Stimulated activated CD4-positive, alpha-beta T cell treated with anti-CD3 and anti-CD28 coated beads, Interleukin-1b, Interleukin-23, amount 100 ng/mL, for 48 hours (primary cell): ENCODE measurements around the gene IL36A.

Experiments used
- DNase-seq: peaks from one replicate; pipeline ENCODE4 v3.0.0-alpha.2; 2020

IL36A gene, protein sequence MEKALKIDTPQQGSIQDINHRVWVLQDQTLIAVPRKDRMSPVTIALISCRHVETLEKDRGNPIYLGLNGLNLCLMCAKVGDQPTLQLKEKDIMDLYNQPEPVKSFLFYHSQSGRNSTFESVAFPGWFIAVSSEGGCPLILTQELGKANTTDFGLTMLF

DNA sequence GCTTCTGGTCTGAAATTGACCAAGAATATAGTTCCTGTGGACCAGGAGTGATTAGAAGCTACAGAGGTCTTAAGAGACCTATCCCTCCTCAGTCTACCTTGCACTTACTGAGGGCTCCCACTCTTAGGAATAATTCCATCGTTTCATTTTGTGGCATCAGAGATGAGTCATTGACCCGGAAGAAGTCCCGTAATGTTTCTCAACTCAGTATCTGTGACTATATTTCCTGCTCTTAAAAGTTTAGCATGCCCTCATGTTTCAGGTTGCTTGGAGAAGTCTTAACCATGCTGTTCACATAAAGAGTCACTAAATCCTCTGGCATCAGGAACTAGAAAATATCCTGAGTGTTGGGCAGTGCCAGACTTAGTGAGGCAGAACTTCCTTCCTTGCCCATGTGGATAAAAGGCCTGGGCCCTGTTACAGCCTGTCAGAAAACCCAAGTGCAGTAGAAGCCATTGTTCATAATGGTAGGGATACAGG, at the start of gene IL36A:
IL36A (plus strand) TSS at position 430 of the 480 bp plus-strand sequence. CDS start 413 bp downstream, outside the sequence.
- DNase-seq, result no peak

DNA sequence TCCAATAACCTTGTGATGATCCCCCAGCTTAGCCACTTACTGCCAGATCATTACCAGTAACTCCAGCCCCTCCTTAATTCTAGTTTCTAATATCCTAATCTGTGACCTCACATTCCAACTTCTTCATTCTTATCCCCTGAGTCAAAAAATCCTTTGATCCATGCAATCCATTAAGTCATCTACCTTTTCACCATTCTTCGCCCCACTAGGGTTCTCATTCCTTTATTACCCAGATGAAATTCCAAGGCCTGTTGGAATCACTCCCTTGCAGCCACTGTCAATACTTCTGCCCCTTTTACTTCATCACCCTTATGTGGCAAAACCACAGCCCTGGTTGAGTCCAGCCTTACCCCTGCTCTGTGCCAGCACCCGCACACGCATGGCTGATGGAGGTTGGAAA, 47.7 kb upstream of the IL36A start:
- no peak for DNase-seq

DNA sequence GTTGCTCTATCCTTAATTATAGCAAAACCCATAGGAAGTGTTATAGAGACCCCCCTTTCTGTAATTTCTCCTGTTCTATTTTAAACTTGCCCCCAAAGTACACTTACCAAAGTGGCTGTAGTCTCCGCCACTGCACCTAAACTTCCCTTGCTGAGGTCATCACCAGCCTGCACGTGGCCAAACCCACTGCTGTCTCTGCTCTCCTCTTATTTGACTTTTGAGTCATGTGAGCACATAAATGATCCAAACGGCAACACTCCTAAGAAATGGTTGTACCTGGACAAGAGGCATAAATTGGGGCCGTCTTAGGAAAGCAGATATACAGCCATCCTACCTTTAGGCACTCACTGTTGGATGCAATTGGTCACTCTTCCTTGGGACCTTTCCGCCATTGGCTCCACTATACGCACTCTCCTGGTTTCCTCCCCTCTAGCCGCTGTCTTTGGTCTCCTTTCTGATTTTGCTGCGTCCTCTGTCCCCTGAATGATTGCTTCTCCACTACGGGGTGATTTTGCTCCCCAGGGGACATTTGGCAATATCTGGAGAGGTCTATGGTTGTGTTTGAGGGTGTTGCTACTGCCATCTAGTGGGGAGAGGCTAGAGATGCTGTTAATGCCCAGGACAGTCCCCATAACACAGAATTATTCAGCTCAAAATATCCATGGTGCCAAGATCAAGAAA, 46.7 kb upstream of the IL36A start:
- peak; percentile 34 for DNase-seq

DNA sequence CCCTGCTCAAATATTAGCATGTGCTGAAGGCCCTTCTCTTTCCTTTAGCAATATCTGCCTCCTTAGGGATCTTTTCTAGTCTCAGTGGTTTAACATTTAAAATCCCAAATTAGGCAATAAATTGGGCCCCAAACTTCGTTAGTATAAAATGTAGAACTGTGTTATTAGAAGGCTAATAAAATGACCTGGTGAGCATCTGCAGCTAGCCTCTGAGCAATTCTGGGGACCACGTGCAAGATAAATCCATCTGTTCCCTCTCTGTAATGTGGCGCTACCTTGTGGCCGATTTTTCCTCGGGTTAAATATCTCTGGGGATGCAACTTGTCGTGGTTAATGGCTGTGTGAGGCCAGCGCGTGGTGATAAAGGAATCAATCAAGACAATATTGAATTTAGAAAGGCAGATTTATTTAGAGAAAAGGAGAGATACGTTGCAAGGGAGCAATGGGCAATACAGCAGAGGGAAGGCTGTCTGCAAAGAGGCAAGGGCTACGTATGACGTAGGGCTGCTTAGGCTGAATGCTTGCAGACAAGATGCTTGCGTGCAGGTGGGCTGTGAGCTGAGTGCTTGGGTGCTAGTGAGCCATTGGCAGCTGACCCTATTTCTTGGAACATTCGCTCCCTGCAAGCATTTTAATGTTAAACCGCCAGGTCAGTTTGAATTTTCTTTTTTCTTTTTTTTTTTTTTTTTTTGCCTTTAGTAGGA, 46.0 kb upstream of the IL36A start:
- DNase-seq, result no peak

DNA sequence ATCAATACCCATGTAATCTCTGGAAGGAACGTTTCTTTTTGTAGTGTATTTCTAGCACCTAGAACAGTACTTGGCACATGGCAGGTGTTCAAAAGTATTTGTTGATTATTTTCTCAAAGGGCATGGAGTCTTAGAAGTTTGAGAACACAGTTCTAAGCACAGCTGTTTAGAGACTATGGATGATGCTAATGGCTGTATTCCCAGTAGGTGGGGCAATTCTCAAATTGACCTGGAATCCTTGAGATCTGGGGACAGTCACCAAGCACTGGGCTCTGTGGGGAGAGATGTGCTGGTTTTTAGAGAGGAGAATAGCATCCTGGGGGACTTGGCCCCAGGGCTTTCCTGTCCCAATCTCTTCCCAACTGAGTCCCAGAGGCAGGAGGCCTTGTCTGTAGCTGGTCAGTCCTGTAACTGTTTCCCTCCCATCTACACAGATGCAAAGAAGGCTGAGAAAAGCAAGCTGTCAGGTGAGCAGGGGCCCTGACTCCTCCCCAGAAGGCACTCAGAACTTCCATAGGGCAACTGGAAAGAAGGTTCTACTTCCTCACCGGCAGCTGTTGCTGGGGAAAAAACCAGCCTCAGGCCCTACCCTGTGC, 44.9 kb upstream of the IL36A start:
- DNase-seq, result no peak

DNA sequence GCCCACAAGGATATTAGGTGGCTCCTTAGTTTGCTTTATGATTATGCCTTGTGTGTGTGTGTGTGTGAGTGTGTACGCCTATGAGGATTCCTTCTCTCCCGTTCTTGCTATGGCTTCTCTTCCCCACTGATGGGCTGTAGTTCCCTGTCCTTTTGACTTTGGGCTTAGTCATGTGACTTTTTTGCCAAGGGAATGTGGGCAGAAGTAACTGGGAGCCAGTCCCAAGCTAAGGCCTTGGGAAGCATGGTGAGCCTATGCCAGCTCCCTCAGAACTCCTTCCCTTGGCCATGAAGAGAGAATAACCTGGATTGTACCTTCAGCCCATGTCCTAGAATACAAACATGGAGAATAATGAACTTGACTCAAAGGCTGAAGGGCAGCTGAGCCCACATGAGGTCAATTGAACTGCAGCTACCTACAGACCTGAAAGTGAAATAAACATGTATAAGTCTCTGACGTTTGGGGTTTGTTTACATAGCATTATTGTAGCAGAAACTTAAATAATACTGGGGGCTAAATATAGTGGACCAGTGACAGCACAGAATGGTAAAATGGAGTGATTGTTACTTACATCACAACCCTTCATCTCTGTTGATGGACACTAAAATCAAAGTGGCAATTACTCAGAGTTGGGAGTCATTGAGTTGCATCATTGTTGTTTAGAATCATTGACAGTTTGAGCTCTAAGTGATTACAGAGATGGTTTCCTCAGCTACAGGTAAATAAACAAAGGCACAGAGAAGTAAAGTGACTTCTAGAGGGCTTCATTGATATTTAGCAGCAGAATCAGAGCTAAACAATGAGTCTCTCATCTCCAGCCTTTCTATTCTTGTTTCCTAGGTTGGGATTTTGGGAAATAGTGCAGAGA, 42.7 kb upstream of the IL36A start:
- DNase-seq, result no peak

DNA sequence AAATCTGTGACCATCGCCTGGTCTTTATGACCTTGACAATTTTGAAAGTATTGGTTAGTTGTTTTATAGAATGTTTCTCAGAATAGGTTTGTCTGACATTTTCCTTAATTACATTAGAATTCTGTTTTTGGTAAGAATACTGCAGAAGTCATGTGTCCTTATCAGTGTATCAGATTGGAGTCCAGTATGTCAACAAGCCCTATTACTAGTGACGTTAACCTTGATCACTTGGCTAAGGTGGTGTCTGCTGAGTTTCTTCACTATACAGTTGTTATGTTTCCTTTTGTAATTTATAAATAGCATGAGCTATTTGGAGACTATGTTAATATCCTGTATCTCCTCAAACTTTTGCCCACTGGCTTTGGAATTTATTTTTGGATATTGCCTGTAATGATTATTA, 38.2 kb upstream of the IL36A start:
- DNase-seq, result no peak

DNA sequence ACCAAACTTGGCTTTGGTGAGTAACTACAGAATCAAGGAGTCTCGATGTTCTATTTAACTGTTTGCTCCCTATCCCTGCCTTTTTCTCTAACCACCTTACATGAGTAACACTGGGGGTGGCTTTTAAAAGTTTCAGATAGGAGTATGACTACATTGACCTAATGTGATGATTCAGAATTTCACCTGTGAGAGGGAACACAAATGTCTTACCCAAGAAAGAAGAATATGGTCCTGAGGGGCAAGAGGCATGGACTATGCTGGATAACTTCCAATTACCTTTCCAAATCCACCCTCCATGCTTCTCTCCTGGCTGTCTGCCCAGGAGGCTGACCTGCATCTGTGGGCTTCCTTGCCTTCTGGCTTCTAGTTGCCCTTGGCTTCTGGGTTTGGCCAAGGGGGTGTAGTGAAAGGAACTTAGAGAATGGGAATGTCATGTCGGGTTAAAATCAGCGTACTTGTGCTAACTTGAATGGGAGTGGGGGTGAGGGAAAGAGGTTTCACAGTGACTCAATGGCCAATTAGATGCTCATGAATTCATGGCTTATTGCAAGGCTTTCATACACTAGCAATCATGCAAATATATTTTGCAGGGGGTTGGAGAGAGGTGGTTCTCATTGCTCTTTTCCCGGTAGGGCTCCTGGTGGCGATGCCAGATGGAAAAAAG, 32.7 kb upstream of the IL36A start:
- no peak for DNase-seq

DNA sequence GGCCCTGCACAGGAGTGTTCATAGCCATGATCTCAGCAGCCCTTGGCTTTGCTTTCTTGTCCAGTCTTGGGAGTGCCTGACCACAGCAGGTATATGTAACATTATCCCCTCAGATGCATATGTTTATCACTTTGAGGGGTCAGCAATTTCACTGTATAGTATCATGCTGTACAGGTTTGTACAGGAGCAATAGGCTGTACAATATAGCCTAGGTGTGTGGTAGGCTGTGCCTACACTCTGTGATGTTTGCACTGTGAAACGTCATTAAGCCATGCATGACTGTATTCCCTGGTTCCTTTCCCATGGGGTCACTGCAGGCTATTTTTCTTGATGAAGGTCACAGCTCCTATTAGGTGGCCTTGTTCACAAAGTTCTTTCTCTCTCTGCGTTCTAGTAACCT, 32.1 kb upstream of the IL36A start:
- DNase-seq, result no peak

DNA sequence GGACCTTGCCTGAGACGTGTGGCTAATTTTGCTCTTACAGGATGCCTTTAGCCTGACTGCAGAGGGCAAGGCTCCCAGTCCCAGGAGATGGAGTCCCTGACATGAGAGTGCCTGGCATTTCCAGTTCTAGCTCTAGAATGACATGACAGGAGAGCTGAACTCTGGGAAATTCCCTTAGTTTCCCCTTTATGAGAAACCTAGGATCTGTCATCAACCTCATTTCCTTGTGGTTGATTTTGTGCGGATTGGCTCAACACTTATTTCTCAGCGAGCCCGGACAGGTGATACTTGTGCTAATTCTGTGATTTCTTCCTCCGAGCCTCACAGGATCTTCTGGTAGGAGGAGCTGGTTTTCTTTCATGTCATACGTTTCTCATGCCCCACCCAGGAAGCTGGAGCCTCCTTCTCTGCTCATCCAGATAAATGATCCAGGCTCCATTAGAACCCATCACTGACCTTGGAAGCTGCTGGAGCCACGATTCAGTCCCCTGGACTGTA, 27.7 kb upstream of the IL36A start, which contains the start of gene IL36G:
IL36G (plus strand) TSS at position 448 of the 498 bp plus-strand sequence. CDS start 633 bp downstream, outside the sequence.
- no peak for DNase-seq

DNA sequence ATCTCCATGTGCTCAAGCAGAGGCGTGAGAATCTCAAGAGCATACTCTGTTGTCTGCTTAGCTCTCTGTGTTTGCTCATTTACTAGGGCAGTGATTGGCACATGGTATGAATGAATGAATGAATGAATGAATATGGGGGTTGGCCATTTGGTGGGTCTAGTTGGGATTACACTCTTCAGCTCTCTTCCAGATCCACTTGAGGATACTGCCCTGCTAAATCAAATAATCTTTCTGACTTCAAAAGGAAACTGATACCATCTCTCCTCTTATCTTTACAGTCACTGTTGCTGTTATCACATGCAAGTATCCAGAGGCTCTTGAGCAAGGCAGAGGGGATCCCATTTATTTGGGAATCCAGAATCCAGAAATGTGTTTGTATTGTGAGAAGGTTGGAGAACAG, 25.5 kb upstream of the IL36A start:
- DNase-seq, result no peak

DNA sequence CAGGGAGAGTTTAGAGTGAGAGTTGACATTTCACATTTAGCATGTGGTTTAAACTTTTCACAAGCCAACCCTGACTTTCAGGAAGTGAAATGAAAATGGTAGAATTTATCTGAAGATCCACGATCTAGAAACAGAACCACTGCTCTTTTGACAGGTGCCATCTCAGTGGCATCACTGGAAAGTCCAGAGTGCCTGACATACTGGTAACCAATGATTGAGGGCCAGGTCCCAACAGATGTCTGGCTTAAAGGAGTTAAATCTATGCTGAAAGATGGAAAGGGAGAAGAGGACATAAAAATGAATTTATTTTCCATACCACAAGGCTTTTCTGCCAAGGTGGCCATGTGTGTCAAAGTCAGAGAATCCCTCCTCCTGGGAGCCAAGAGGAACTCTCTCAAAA, 24.7 kb upstream of the IL36A start:
- DNase-seq, result no peak

DNA sequence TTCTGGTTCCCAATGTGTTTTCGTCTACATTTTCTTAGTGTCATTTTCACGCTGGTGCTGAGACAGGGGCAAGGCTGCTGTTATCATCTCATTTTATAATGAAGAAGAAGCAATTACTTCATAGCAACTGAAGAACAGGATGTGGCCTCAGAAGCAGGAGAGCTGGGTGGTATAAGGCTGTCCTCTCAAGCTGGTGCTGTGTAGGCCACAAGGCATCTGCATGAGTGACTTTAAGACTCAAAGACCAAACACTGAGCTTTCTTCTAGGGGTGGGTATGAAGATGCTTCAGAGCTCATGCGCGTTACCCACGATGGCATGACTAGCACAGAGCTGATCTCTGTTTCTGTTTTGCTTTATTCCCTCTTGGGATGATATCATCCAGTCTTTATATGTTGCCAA, 20.2 kb upstream of the IL36A start:
- peak; percentile 30 for DNase-seq

DNA sequence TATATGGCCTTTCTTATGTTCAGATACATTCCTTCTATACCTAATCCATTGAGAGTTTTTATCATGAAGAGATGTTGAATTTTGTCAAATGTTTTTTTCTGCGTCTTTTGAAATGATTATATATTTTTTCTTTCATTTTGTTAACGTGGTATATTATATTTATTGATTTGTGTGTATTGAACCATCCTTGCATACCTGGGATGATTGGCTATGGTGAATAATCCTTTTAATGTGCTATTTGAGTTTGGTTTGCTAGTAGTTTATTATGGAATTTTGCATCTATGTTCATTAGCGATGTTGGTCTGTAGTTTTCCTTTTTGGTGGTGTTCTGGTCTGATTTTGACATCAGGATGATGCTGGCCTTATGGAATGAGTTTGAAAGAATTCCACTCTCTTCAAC, 15.6 kb upstream of the IL36A start:
- no peak for DNase-seq

DNA sequence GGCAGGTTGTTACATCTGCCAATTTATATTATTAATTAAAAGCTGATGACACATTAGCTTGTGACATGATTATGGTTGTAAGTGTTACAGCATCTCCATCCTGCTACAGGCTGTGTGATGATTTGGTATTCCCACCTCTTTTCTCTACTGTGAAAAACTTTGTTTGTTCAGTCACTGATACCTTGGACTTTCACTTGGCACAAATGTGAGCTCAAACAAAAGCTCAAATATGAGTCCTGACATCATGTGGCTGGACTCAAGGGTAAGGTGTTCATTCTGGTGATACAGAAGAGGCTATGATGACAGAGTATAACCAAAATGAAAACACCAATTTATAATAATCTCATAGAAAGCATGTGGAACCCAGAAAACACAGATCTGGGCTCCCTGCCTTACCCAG, 11.4 kb upstream of the IL36A start:
- DNase-seq, result no peak

DNA sequence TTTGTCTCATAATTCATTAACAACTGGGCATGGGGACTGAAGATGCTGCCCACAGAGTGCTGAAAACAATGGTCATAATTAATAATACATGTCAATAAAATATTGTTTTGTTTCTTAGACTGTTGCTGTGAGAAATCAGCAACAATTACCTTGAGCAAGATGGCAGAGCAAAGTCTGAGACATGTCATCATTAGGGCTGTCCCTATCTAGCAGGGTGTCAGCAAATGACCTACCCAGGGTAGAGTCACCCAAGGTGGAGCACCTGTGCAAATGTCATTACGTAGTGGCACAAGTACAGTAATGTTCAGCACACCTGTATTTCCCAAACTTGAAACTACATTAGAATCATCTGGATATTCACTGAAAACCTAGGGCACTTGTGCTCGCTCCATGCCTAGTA, 10.6 kb upstream of the IL36A start:
- DNase-seq, result no peak

DNA sequence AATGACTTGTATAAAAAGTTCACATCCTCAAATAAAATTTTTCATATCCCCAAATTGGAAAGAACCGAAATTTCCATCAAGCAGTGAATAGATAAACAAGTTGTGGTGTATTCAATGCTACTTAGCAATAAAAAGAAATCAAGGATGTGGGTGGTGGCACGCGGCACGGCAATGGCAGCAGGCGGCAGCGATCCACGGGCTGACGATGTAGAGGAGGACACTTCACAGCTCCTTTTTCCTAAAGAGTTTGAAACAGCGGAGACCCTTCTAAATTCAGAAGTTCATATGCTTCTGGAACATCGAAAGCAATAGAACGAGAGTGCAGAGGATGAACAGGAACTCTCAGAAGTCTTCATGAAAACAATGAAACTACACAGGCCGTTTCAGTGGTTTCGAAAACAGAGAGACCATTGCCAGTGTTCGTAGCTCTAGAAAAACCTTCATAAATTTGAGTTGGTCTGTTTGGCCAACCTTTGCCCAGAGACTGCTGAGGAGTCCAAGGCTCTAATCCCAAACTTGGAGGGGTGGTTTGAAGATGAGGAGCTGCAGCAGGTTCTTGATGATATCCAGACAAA, 9.8 kb upstream of the IL36A start:
- no peak for DNase-seq

DNA sequence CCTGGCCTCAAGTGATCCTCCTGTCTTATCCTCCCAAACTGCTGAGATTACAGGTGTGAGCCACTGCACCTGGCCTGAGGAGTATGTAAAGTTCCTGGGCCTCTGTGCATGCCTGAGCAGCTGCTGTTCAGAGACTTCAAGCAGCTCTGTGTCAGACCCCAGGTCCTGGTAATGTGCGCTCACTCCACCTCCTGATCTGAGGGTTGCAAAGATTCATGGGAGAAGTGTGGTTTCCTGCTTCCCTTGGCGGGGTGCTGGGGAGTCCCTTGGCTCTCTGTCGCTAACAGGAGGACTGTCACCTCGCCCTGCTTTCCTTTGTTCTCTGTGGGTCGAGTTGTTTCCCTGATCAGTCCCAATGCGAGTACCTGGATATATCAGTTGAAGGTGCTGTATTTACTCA, 8.6 kb upstream of the IL36A start:
- peak; percentile 67 for DNase-seq

DNA sequence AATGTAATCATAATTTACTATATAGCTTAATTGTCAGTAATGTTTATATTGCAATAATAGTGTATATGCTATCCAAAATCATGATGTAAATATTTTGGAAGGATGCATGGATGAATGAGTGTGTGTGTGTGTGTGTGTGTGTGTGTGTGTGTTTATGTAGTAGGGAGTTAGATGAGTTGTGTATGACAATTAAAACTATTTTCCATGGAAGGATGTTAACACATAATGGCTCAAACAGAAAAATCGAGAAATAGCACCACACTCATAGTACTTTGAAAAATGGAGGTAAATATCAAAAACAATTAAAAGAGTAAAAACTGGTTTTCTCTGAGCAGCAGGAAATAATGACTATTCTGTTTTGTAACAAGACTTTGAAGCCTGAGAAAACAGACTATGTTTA, 8.1 kb upstream of the IL36A start:
- no peak for DNase-seq

DNA sequence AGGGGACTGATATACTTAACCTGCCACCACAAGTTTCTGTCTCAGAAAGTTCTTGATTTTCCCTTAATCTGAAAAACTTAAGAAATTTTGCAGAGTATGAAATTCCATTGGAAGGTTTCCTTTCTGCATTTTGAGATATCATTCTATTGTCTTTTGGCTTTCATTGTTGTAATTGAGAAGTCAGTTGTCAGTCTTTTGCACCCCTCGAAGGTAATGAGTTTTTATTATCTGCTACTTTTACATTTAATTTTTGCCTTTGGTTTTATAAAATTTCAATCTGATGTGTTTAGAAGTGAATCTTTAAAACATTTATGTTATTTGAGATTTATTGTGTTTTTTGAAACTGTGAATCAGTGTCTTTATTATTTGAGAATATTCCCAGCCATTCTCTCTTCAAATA, 4.8 kb upstream of the IL36A start:
- DNase-seq, result no peak

DNA sequence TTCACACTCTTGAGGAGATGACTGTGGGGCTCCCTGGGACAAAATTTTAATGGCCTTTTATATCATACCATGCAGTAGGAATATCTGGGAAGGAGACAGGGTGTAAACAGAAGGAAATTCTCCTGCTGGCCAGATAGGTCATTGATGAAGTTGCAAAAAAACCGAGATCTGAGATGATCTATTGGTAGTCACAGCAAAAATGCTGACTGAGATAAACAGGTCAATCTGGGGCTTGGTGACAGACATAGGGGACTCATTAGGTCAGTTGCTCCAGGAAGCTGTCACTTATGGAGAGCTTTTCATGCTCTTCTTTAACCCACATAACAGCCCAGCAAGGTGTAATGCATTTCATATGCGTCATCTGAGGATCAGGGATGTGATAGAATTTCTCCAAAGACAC, 2.6 kb upstream of the IL36A start:
- DNase-seq, result no peak

DNA sequence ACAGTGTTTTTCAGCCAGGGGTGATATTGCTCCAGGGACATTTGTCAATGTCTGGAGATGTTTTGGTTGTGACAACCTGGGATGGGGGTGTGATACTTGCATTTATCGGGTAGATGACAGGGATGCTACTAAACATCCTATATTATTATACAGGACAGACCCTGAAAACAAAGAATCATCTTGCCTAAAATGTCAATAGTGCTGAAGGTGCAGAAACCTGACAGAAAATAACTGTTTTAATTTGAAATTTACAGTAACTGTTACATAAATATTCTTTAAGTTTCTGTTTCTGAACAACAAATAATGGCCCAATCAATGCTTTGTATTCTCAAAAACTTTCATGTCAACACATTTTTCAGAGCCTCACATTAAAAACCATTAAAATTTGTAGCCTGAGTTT, 2.0 kb downstream of the IL36A start:
- DNase-seq, result no peak
